ENCODE measurements around the gene CGNL1. TPM values are rescaled to one million over a fixed set of nuclear protein-coding genes. Genes with fewer than 3 reads are reported as not detected.

The CGNL1 gene
- total RNA-seq, 1 donor from 2014 or later: 3.0 TPM

DNA sequence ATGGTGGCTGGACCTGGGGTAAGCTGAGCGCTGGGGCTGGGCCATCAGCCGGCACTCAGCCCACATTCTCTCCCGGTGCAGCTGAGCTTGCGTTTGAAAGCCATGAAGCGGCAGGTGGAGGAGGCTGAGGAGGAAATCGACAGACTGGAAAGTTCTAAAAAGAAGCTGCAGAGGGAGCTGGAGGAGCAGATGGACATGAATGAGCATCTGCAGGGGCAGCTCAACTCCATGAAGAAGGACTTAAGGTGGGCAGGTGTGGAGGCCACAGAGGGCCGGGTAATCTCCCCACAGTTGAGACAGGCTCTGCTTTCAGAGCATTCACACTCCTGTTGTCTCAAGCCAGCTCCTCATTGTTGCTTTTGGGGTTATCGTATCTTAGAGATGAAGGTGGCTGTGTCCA is 169.7 kb downstream of the CGNL1 start:
- no peaks in the 10 kb centered on the region for H3K27me3 ChIP-seq
- TF ChIP-seq, protein P1, sequence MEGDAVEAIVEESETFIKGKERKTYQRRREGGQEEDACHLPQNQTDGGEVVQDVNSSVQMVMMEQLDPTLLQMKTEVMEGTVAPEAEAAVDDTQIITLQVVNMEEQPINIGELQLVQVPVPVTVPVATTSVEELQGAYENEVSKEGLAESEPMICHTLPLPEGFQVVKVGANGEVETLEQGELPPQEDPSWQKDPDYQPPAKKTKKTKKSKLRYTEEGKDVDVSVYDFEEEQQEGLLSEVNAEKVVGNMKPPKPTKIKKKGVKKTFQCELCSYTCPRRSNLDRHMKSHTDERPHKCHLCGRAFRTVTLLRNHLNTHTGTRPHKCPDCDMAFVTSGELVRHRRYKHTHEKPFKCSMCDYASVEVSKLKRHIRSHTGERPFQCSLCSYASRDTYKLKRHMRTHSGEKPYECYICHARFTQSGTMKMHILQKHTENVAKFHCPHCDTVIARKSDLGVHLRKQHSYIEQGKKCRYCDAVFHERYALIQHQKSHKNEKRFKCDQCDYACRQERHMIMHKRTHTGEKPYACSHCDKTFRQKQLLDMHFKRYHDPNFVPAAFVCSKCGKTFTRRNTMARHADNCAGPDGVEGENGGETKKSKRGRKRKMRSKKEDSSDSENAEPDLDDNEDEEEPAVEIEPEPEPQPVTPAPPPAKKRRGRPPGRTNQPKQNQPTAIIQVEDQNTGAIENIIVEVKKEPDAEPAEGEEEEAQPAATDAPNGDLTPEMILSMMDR (IDR thresholded peaks at IDR 0.05): no peak
- TF ChIP-seq EZH2 (IDR thresholded peaks at IDR 0.05): no peak
- TF ChIP-seq EZH2phosphoT487 (IDR thresholded peaks at IDR 0.05): no peak
- H3K79me2 ChIP-seq (ENCODE audit: low read depth): no peaks in the 10 kb centered on the region
- peaks cover 14% of the 10 kb centered on the region for H3K4me1 Mint-ChIP-seq
- peaks cover 8% of the 10 kb centered on the region for H3K4me1 ChIP-seq
- peaks cover 2% of the 10 kb centered on the region for H3K27me3 Mint-ChIP-seq (ENCODE audit: insufficient read depth, low read depth)
- no peak for DNase-seq (ENCODE audit: low spot score)
- H3K36me3 Mint-ChIP-seq: no peaks in the 10 kb centered on the region
- H4K20me1 ChIP-seq (ENCODE audit: low read depth): no peaks in the 10 kb centered on the region
- no peak overlapping the region for H3K27ac Mint-ChIP-seq
- no peaks in the 10 kb centered on the region for H3K9me3 ChIP-seq (ENCODE audit: low read depth)
- no peak overlapping the region for H2AFZ ChIP-seq (replicated peaks)
- H3K4me3 ChIP-seq: no peak overlapping the region
- no peak overlapping the region for H3K4me2 ChIP-seq
- no peaks in the 10 kb centered on the region for H3K9me3 Mint-ChIP-seq
- H3F3A ChIP-seq (ENCODE audit: low read depth): no peaks in the 10 kb centered on the region
- H3K27ac ChIP-seq: no peak overlapping the region
- H3K36me3 ChIP-seq: no peaks in the 10 kb centered on the region
- no peak overlapping the region for H3K9ac ChIP-seq
- H3K4me3 Mint-ChIP-seq: no peak overlapping the region

DNA sequence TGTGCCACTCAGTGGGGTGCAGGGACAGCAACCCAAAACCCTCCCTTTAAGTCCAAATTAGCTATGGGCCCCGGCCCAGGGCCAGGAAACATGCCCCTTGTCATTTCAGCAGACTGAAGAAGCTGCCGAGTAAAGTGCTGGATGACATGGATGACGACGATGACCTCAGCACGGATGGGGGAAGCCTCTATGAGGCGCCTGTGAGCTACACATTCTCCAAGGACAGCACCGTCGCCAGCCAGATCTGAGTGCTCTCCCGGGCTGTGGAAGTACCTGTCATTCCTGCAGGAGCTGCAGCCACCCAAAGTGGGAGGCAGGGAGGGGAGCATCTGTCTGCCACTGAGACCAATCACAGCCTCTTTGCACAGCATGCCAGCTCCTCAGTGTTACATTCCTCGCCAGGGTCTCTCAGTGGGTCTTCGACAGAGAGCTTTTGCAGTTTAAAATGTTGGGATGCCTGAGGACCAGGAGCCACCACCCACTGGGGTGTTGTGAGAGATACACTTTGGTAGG is 171.0 kb downstream of the CGNL1 start:
- H3K9me3 Mint-ChIP-seq: no peaks in the 10 kb centered on the region
- no peaks in the 10 kb centered on the region for H4K20me1 ChIP-seq (ENCODE audit: low read depth)
- H3K4me2 ChIP-seq: no peak overlapping the region
- H3K27ac ChIP-seq: no peak overlapping the region
- no peak overlapping the region for H3K4me3 ChIP-seq
- peaks cover 9% of the 10 kb centered on the region for H3F3A ChIP-seq (ENCODE audit: low read depth)
- no peak for DNase-seq (ENCODE audit: low spot score)
- H3K9ac ChIP-seq: no peak overlapping the region
- H2AFZ ChIP-seq (replicated peaks): peak overlapping the region; percentile 5
- no peaks in the 10 kb centered on the region for H3K9me3 ChIP-seq (ENCODE audit: low read depth)
- TF ChIP-seq, protein P1 (IDR thresholded peaks at IDR 0.05): no peak
- TF ChIP-seq EZH2phosphoT487 (IDR thresholded peaks at IDR 0.05): no peak
- TF ChIP-seq EZH2 (IDR thresholded peaks at IDR 0.05): no peak
- H3K79me2 ChIP-seq (ENCODE audit: low read depth): no peaks in the 10 kb centered on the region
- no peaks in the 10 kb centered on the region for H3K36me3 ChIP-seq
- H3K4me3 Mint-ChIP-seq: no peak overlapping the region
- peaks cover 4% of the 10 kb centered on the region for H3K27me3 Mint-ChIP-seq (ENCODE audit: insufficient read depth, low read depth)
- no peaks in the 10 kb centered on the region for H3K27me3 ChIP-seq
- H3K27ac Mint-ChIP-seq: no peak overlapping the region
- H3K4me1 ChIP-seq: peaks cover 18% of the 10 kb centered on the region
- H3K4me1 Mint-ChIP-seq: peaks cover 27% of the 10 kb centered on the region
- no peaks in the 10 kb centered on the region for H3K36me3 Mint-ChIP-seq

DNA sequence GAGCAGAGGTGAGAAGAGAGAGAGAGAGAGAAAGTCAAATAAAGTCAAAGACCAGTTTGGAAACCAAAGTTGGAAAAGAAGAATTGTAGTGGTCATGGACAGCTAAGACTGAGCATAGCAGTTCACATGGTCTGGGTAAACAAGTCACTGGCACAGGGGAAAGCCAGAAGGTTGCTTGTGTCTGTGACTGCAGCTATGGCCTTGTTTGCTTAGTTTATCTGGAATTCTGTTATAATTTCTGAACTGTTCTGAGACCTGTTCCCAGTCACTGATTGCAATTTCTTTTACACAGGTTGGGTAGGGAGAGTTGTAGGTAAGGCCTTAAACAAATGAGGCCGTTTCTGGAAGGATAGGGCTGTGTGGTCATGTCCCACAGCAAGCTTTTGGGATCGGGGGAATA is 172.0 kb downstream of the CGNL1 start:
- Histone ChIP-seq H3K9me3 (ENCODE audit: low read depth) (no peaks in the 10 kb centered on the region), H4K20me1 (ENCODE audit: low read depth) (no peaks in the 10 kb centered on the region), H3K4me3 (no peak overlapping the region), H3K79me2 (ENCODE audit: low read depth) (no peaks in the 10 kb centered on the region), H2AFZ (replicated peaks) (no peak overlapping the region), H3K4me2 (no peak overlapping the region), H3K36me3 (no peaks in the 10 kb centered on the region), H3K9ac (no peak overlapping the region), H3K27me3 (no peaks in the 10 kb centered on the region), H3F3A (ENCODE audit: low read depth) (peaks cover 9% of the 10 kb centered on the region), H3K27ac (no peak overlapping the region), H3K4me1 (peaks cover 20% of the 10 kb centered on the region)
- TF ChIP-seq, protein P1 (IDR thresholded peaks at IDR 0.05): no peak
- TF ChIP-seq EZH2phosphoT487 (IDR thresholded peaks at IDR 0.05) (no peak), EZH2 (IDR thresholded peaks at IDR 0.05) (no peak)
- Mint-ChIP-seq H3K4me1 (peaks cover 36% of the 10 kb centered on the region), H3K27ac (peak overlapping the region; percentile 36), H3K27me3 (ENCODE audit: insufficient read depth, low read depth) (peaks cover 2% of the 10 kb centered on the region), H3K9me3 (no peaks in the 10 kb centered on the region), H3K4me3 (no peak overlapping the region), H3K36me3 (no peaks in the 10 kb centered on the region)
- DNase-seq (ENCODE audit: low spot score): no peak
